A549 (cell line): Measurements from ENCODE around the gene SRPK2.

Source experiments
- CHD2 ChIP-seq: fragments of 150-350 bp; IDR thresholded peaks from 2 replicates; pipeline ENCODE4 v1.6.1; 2014; ENCODE audit warnings: low read length; ENCODE audit not compliant: partially characterized antibody
- HOXA7 ChIP-seq: fragments of 250-450 bp; sonication (Bioruptor Pico); IDR thresholded peaks from 2 replicates; pipeline ENCODE4 v1.5.0; 2020; ENCODE audit warnings: mild to moderate bottlenecking, moderate library complexity
- POLR2A ChIP-seq: IDR thresholded peaks from 2 replicates; pipeline ENCODE4 v1.6.1; 2012; ENCODE audit warnings: mild to moderate bottlenecking, low read length
- RCOR1 ChIP-seq: fragments of 150-350 bp; IDR thresholded peaks from 2 replicates; pipeline ENCODE4 v1.6.1; 2014; ENCODE audit warnings: antibody characterized with exemption, low read length, low read depth
- RNF2 ChIP-seq: fragments of 200-600 bp; sonication (generic); IDR thresholded peaks from 2 replicates; pipeline ENCODE4 v1.6.1; 2016; ENCODE audit warnings: low read depth, mild to moderate bottlenecking, antibody characterized with exemption, moderate library complexity, borderline replicate concordance
- TF ChIP-seq, protein P1 (sequence below): fragments of >200 bp; sonication (Bioruptor Twin); formaldehyde crosslinking; IDR thresholded peaks from 3 replicates; pipeline ENCODE4 v1.5.1; 2016

DNA sequence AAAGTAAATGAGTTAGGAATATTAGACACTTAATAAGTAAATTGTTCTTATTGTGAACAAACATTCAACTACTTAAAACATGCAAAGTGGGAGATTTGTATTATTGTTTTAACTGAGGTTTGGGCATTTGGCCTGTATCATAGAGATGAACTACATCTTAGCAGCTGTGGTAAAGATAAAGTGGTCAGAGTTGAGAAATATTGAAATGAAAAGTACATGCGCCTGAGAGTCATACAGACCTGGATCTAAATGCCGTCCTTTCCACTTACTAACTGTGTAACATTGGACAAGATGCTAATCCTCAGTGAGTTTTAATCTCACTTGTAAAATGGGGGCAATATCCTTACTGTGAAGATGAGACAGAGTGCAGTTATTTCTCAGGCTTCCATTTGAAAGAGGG lies 300.3 kb downstream of the SRPK2 start:
- TF ChIP-seq RCOR1: no peak
- TF ChIP-seq, protein P1, sequence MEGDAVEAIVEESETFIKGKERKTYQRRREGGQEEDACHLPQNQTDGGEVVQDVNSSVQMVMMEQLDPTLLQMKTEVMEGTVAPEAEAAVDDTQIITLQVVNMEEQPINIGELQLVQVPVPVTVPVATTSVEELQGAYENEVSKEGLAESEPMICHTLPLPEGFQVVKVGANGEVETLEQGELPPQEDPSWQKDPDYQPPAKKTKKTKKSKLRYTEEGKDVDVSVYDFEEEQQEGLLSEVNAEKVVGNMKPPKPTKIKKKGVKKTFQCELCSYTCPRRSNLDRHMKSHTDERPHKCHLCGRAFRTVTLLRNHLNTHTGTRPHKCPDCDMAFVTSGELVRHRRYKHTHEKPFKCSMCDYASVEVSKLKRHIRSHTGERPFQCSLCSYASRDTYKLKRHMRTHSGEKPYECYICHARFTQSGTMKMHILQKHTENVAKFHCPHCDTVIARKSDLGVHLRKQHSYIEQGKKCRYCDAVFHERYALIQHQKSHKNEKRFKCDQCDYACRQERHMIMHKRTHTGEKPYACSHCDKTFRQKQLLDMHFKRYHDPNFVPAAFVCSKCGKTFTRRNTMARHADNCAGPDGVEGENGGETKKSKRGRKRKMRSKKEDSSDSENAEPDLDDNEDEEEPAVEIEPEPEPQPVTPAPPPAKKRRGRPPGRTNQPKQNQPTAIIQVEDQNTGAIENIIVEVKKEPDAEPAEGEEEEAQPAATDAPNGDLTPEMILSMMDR: no peak
- no peak for TF ChIP-seq RNF2
- no peak for TF ChIP-seq CHD2
- no peak for TF ChIP-seq HOXA7 (CRISPR knock-in tag)
- TF ChIP-seq POLR2A: no peak
